Gastroesophageal sphincter (tissue), 3 donors: ENCODE results near the gene PROC.

Experiments used
- CTCF ChIP-seq, 4 experiments: fragments of 200-600 bp in 2 of 4; fragments of 450-650 bp in 2 of 4; sonication (generic) in 1 of 4; IDR thresholded peaks; one replicate each; pipeline ENCODE4 v1.5.1; 2017 to 2019; ENCODE audit warnings: antibody characterized with exemption in 4 of 4, mild to moderate bottlenecking in 2 of 4, moderate library complexity in 2 of 4
- EP300 ChIP-seq: sonication (generic); formaldehyde crosslinking; IDR thresholded peaks from one replicate; pipeline ENCODE4 v1.6.1; 2017; ENCODE audit warnings: antibody characterized with exemption, mild to moderate bottlenecking
- POLR2A ChIP-seq, 2 donors: fragments of 450-650 bp; IDR thresholded peaks; one replicate each; pipeline ENCODE4 v1.6.1; 2017; ENCODE audit warnings: antibody characterized with exemption in 2 of 2, mild to moderate bottlenecking in 2 of 2, moderate library complexity in 1 of 2
- POLR2AphosphoS5 ChIP-seq: sonication (generic); formaldehyde crosslinking; IDR thresholded peaks from one replicate; pipeline ENCODE4 v1.6.1; 2017; ENCODE audit warnings: antibody characterized with exemption

GRCh38 chr2:127422559-127423477 is 4.6 kb downstream of the PROC start:
- TF ChIP-seq POLR2AphosphoS5: no peak
- no peak for TF ChIP-seq CTCF (IDR thresholded peaks at IDR 0.05)
- no peak for TF ChIP-seq EP300
- no peak for TF ChIP-seq POLR2A (IDR thresholded peaks at IDR 0.05)
